Esophagus (tissue), 2 donors: ENCODE data around the gene PRKACA. TPM values are rescaled to one million over a fixed set of nuclear protein-coding genes. Genes with fewer than 3 reads are reported as not detected.

ENCODE experiments used
- H3K27ac ChIP-seq, 2 donors: one replicate each; pipeline ENCODE4 v1.5.1; 2013; ENCODE audit warnings: low read depth in 2 of 2, mild to moderate bottlenecking in 2 of 2, inconsistent platforms in 1 of 2, low read length in 1 of 2, moderate library complexity in 1 of 2
- H3K27me3 ChIP-seq, 2 donors: one replicate each; pipeline ENCODE4 v1.6.1; 2013; ENCODE audit warnings: low read length in 2 of 2, control low read depth in 1 of 2, mild to moderate bottlenecking in 1 of 2; ENCODE audit not compliant: insufficient read depth in 2 of 2, control insufficient read depth in 1 of 2
- H3K36me3 ChIP-seq, 2 donors: one replicate each; pipeline ENCODE4 v1.6.1; 2013; ENCODE audit warnings: low read length in 1 of 2; ENCODE audit not compliant: control insufficient read depth in 2 of 2, insufficient read depth in 2 of 2
- H3K4me1 ChIP-seq, 2 donors: one replicate each; pipeline ENCODE4 v1.6.1; 2013; ENCODE audit warnings: low read length in 1 of 2; ENCODE audit not compliant: control insufficient read depth in 2 of 2, insufficient read depth in 2 of 2
- H3K4me3 ChIP-seq, 2 donors: one replicate each; pipeline ENCODE4 v1.5.1; 2013; ENCODE audit warnings: low read length in 2 of 2, mild to moderate bottlenecking in 2 of 2, low read depth in 1 of 2, moderate library complexity in 1 of 2
- H3K9me3 ChIP-seq, 2 donors: one replicate each; pipeline ENCODE4 v1.6.1; 2013; ENCODE audit warnings: mild to moderate bottlenecking in 2 of 2, low read depth in 1 of 2, low read length in 1 of 2, moderate library complexity in 1 of 2; ENCODE audit not compliant: control insufficient read depth in 2 of 2, insufficient read depth in 1 of 2
- WGBS, 2 donors: extraction: QIAGEN DNeasy Blood & Tissue Kit; methylation state at CpG; one replicate each; pipeline ENCODE4 v1.1.7; 2013; 5-methylcytosine and 5-hydroxymethylcytosine counted together
- polyA plus RNA-seq, 2 donors: library from polyadenylated mRNA; stranded (reverse); fragments of 200-250 nt; gene quantifications; one replicate each; pipeline ENCODE4 v1.2.3, GENCODE V29; 2013
- donor health status: healthy with polysubstance abuse.
- donor health status: Bipolar disorder and iron deficiency.

PRKACA gene
- polyA plus RNA-seq, 2 donors = 31.2 to 32.2 TPM

- Histone ChIP-seq H3K36me3 (no peaks in the 10 kb centered on the region), H3K4me3 (peak within 1 kb of the TSS; percentile 63 to 71), H3K9me3 (no peaks in the 10 kb centered on the region), H3K27me3 (no peaks in the 10 kb centered on the region), H3K4me1 (peaks cover 0 to 3% of the 10 kb centered on the region in 2 donors), H3K27ac (peak within 1 kb of the TSS; percentile 84 to 99)
- WGBS, 2 donors = 0% methylated on average over 78 of the region's 78 CpGs
Observed at GRCh38 chr19:14136509-14137281, 19.1 kb upstream of the PRKACA start, which contains the start of gene ASF1B. Gene ASF1B, minus strand, starts transcription at chr19:14136589. Its CDS starts 133 bp downstream, at chr19:14136456.

- H3K9me3 ChIP-seq = no peaks in the 10 kb centered on the region
- no peaks in the 10 kb centered on the region for H3K36me3 ChIP-seq
- peaks cover 0 to 3% of the 10 kb centered on the region in 2 donors for H3K4me1 ChIP-seq
- 1% methylated on average over 26 to 38 of the region's 38 CpGs for WGBS, 2 donors
- peak overlapping the region in 1 of 2 donors; percentile 67 for H3K27ac ChIP-seq
- peak overlapping the region; percentile 50 to 63 for H3K4me3 ChIP-seq
- no peaks in the 10 kb centered on the region for H3K27me3 ChIP-seq
Observed at GRCh38 chr19:14135985-14136508, 18.5 kb upstream of the PRKACA start.

- H3K36me3 ChIP-seq = no peaks in the 10 kb centered on the region
- no peaks in the 10 kb centered on the region for H3K9me3 ChIP-seq
- H3K27me3 ChIP-seq = no peaks in the 10 kb centered on the region
- H3K27ac ChIP-seq = no peak overlapping the region
- peak overlapping the region; percentile 25 to 50 for H3K4me3 ChIP-seq
- peaks cover 0 to 3% of the 10 kb centered on the region in 2 donors for H3K4me1 ChIP-seq
- WGBS, 2 donors = 31% methylated on average over 6 of the region's 6 CpGs
Observed at GRCh38 chr19:14135355-14135754, 17.8 kb upstream of the PRKACA start.

GRCh38 chr19:14127929-14128509, 10.5 kb upstream of the PRKACA start:
- Histone ChIP-seq H3K27ac (no peak overlapping the region), H3K36me3 (peaks cover 0 to 3% of the 10 kb centered on the region in 2 donors), H3K4me1 (no peaks in the 10 kb centered on the region), H3K4me3 (no peak overlapping the region), H3K9me3 (no peaks in the 10 kb centered on the region), H3K27me3 (no peaks in the 10 kb centered on the region)
- WGBS, 2 donors = 72 to 86% methylated on average over 4 of the region's 4 CpGs

- H3K9me3 ChIP-seq = no peaks in the 10 kb centered on the region
- 86 to 90% methylated on average over 8 of the region's 8 CpGs for WGBS, 2 donors
- H3K36me3 ChIP-seq = peaks cover 0 to 3% of the 10 kb centered on the region in 2 donors
- no peak overlapping the region for H3K27ac ChIP-seq
- no peaks in the 10 kb centered on the region for H3K4me1 ChIP-seq
- no peaks in the 10 kb centered on the region for H3K27me3 ChIP-seq
- no peak overlapping the region for H3K4me3 ChIP-seq
Observed at GRCh38 chr19:14127176-14127575, 9.6 kb upstream of the PRKACA start.

- H3K27ac ChIP-seq = no peak overlapping the region
- WGBS, 2 donors = 95 to 96% methylated on average over 6 of the region's 6 CpGs
Observed at GRCh38 chr19:14122924-14123323, 5.4 kb upstream of the PRKACA start.

GRCh38 chr19:14120497-14120780, 2.9 kb upstream of the PRKACA start:
- Histone ChIP-seq H3K4me1 (peaks cover 3 to 14% of the 10 kb centered on the region in 2 donors), H3K27ac (no peak overlapping the region), H3K36me3 (peaks cover 0 to 3% of the 10 kb centered on the region in 2 donors), H3K27me3 (no peaks in the 10 kb centered on the region), H3K4me3 (no peak overlapping the region), H3K9me3 (no peaks in the 10 kb centered on the region)
- WGBS, 2 donors = 93 to 95% methylated on average over 7 of the region's 7 CpGs

More at GRCh38 chr19:14122924-14123323, 5.4 kb upstream of the PRKACA start:
- Histone ChIP-seq H3K4me1 (peaks cover 0 to 6% of the 10 kb centered on the region in 2 donors), H3K9me3 (no peaks in the 10 kb centered on the region), H3K27me3 (no peaks in the 10 kb centered on the region), H3K36me3 (peaks cover 0 to 3% of the 10 kb centered on the region in 2 donors), H3K4me3 (no peak overlapping the region)

GRCh38 chr19:14119644-14120496, 2.3 kb upstream of the PRKACA start:
- Histone ChIP-seq H3K36me3 (no peaks in the 10 kb centered on the region), H3K9me3 (no peaks in the 10 kb centered on the region), H3K4me1 (peaks cover 3 to 14% of the 10 kb centered on the region in 2 donors), H3K27ac (peak overlapping the region; percentile 62 to 95), H3K4me3 (no peak overlapping the region), H3K27me3 (no peaks in the 10 kb centered on the region)
- WGBS, 2 donors = 86 to 91% methylated on average over 7 of the region's 7 CpGs

- H3K27ac ChIP-seq = peak overlapping the region; percentile 95 to 99
- WGBS, 2 donors = 47 to 54% methylated on average over 3 of the region's 3 CpGs
- no peaks in the 10 kb centered on the region for H3K27me3 ChIP-seq
- H3K4me3 ChIP-seq = peak overlapping the region in 1 of 2 donors; percentile 57
- no peaks in the 10 kb centered on the region for H3K36me3 ChIP-seq
- H3K9me3 ChIP-seq = no peaks in the 10 kb centered on the region
- H3K4me1 ChIP-seq = peaks cover 3 to 16% of the 10 kb centered on the region in 2 donors
Observed at GRCh38 chr19:14119146-14119545, 1.6 kb upstream of the PRKACA start.
